Naive B cell (primary cell): Measurements from ENCODE around the gene DGKD. TPM values are rescaled to one million over a fixed set of nuclear protein-coding genes. Genes with fewer than 3 reads are reported as not detected.

Experiments
- ATAC-seq, 2 donors: fragments of 150-1000 bp; cut with Tn5 transposase; 2 replicates each; pipeline ENCODE4 v1.10.0; 2021; ENCODE audit warnings: low read depth in 2 of 2, mild to moderate bottlenecking in 2 of 2, moderate library complexity in 2 of 2
- DNase-seq: peaks from one replicate; pipeline ENCODE4 v3.0.0; 2022
- H3K27ac Mint-ChIP-seq, 6 donors: one replicate each; pipeline ENCODE4 v1.8.0; 2020 to 2022; ENCODE audit warnings: mild to moderate bottlenecking in 6 of 6, mixed read lengths in 6 of 6, moderate library complexity in 5 of 6, inconsistent platforms in 2 of 6
- H3K27me3 Mint-ChIP-seq, 3 donors: one replicate each; pipeline ENCODE4 v1.8.0; 2021 to 2022; ENCODE audit warnings: mixed read lengths in 3 of 3, mild to moderate bottlenecking in 1 of 3
- H3K36me3 Mint-ChIP-seq, 2 donors: one replicate each; pipeline ENCODE4 v1.8.0; 2020 to 2022; ENCODE audit warnings: mixed read lengths in 2 of 2, inconsistent platforms in 1 of 2, mild to moderate bottlenecking in 1 of 2
- H3K4me1 Mint-ChIP-seq, 3 donors: one replicate each; pipeline ENCODE4 v1.8.0; 2020 to 2022; ENCODE audit warnings: mixed read lengths in 3 of 3, inconsistent platforms in 1 of 3, mild to moderate bottlenecking in 1 of 3, moderate library complexity in 1 of 3
- H3K4me3 Mint-ChIP-seq, 8 donors: one replicate each; pipeline ENCODE4 v1.8.0; 2020 to 2022; ENCODE audit warnings: mild to moderate bottlenecking in 8 of 8, mixed read lengths in 8 of 8, moderate library complexity in 8 of 8, inconsistent platforms in 2 of 8
- H3K9me3 Mint-ChIP-seq, 7 donors: one replicate each; pipeline ENCODE4 v1.8.0; 2020 to 2022; ENCODE audit warnings: mixed read lengths in 7 of 7, mild to moderate bottlenecking in 5 of 7, inconsistent platforms in 2 of 7, moderate library complexity in 1 of 7
- polyA plus RNA-seq, 6 donors: library from polyadenylated mRNA; unstranded; fragments of 300-500 nt; fragmentation: Illumina TruSeq; gene quantifications; one replicate each; pipeline ENCODE4 v1.2.3, GENCODE V29; 2021; ENCODE audit warnings: low read depth in 6 of 6

Gene DGKD
- polyA plus RNA-seq, 6 donors from 2014 or later = 38.0 to 111 (median 67.7) TPM

- H3K36me3 Mint-ChIP-seq = peaks cover 10 to 42% of the 10 kb centered on the region in 2 donors
- H3K4me1 Mint-ChIP-seq = peaks cover under 1 to 10% (median 2%) of the 10 kb centered on the region in 3 donors
- H3K4me3 Mint-ChIP-seq = no peak overlapping the region
- H3K27me3 Mint-ChIP-seq = no peaks in the 10 kb centered on the region
- no peaks in the 10 kb centered on the region for H3K9me3 Mint-ChIP-seq
- ATAC-seq (no peak), DNase-seq (no peak)
- peak overlapping the region in 2 of 6 donors; percentile 72 to 94 for H3K27ac Mint-ChIP-seq
Observed at GRCh38 chr2:233453111-233453915, 99.0 kb downstream of the DGKD start.

- no peaks in the 10 kb centered on the region for H3K27me3 Mint-ChIP-seq
- no peak for DNase-seq
Observed at GRCh38 chr2:233453916-233454315, 99.6 kb downstream of the DGKD start.

GRCh38 chr2:233455006-233455405, 100.7 kb downstream of the DGKD start:
- Mint-ChIP-seq H3K27ac (peak overlapping the region in 5 of 6 donors; percentile 16 to 69 (median 57)), H3K36me3 (peaks cover 9 to 39% of the 10 kb centered on the region in 2 donors), H3K27me3 (no peaks in the 10 kb centered on the region), H3K9me3 (no peaks in the 10 kb centered on the region), H3K4me3 (peak overlapping the region in 1 of 8 donors; percentile 28), H3K4me1 (peaks cover 0 to 10% (median 0%) of the 10 kb centered on the region in 3 donors)
- DNase-seq (no peak), ATAC-seq (no peak)

More at GRCh38 chr2:233453916-233454315, 99.6 kb downstream of the DGKD start:
- H3K27ac Mint-ChIP-seq = peak overlapping the region in 2 of 6 donors; percentile 54 to 72
- H3K9me3 Mint-ChIP-seq = no peaks in the 10 kb centered on the region
- no peak for ATAC-seq
- H3K4me1 Mint-ChIP-seq = peaks cover 0 to 10% (median 0%) of the 10 kb centered on the region in 3 donors
- no peak overlapping the region for H3K4me3 Mint-ChIP-seq
- H3K36me3 Mint-ChIP-seq = peaks cover 9 to 39% of the 10 kb centered on the region in 2 donors

- Mint-ChIP-seq H3K4me3 (no peak overlapping the region), H3K9me3 (no peaks in the 10 kb centered on the region), H3K27ac (peak overlapping the region in 2 of 6 donors; percentile 36 to 57), H3K4me1 (peaks cover 0 to 10% (median 0%) of the 10 kb centered on the region in 3 donors), H3K27me3 (no peaks in the 10 kb centered on the region), H3K36me3 (peaks cover 9 to 39% of the 10 kb centered on the region in 2 donors)
- DNase-seq (no peak), ATAC-seq (no peak)
Observed at GRCh38 chr2:233455491-233455890, 101.2 kb downstream of the DGKD start.

GRCh38 chr2:233456111-233456510, 101.8 kb downstream of the DGKD start:
- DNase-seq (no peak), ATAC-seq (no peak)
- H3K36me3 Mint-ChIP-seq = peaks cover 9 to 40% of the 10 kb centered on the region in 2 donors
- peaks cover 0 to 10% (median 0%) of the 10 kb centered on the region in 3 donors for H3K4me1 Mint-ChIP-seq
- H3K9me3 Mint-ChIP-seq = no peaks in the 10 kb centered on the region
- H3K27me3 Mint-ChIP-seq = no peaks in the 10 kb centered on the region
- H3K4me3 Mint-ChIP-seq = no peak overlapping the region
- peak overlapping the region in 1 of 6 donors; percentile 56 for H3K27ac Mint-ChIP-seq

- Mint-ChIP-seq H3K27ac (peak overlapping the region in 4 of 6 donors; percentile 47 to 93 (median 86)), H3K36me3 (peaks cover 9 to 47% of the 10 kb centered on the region in 2 donors), H3K27me3 (no peaks in the 10 kb centered on the region), H3K4me1 (peaks cover 0 to 10% (median 0%) of the 10 kb centered on the region in 3 donors), H3K9me3 (no peaks in the 10 kb centered on the region), H3K4me3 (no peak overlapping the region)
- ATAC-seq (no peak), DNase-seq (no peak)
Observed at GRCh38 chr2:233456934-233457333, 102.6 kb downstream of the DGKD start.

GRCh38 chr2:233457356-233457755, 103.1 kb downstream of the DGKD start:
- Mint-ChIP-seq H3K4me3 (no peak overlapping the region), H3K4me1 (peaks cover 0 to 10% (median 0%) of the 10 kb centered on the region in 3 donors), H3K36me3 (peaks cover 6 to 47% of the 10 kb centered on the region in 2 donors), H3K27me3 (no peaks in the 10 kb centered on the region), H3K27ac (peak overlapping the region in 3 of 6 donors; percentile 83 to 93 (median 88)), H3K9me3 (no peaks in the 10 kb centered on the region)
- ATAC-seq = no peak
- DNase-seq = no peak

GRCh38 chr2:233458031-233458610, 103.8 kb downstream of the DGKD start:
- H3K27me3 Mint-ChIP-seq = no peaks in the 10 kb centered on the region
- H3K27ac Mint-ChIP-seq = peak overlapping the region in 1 of 6 donors; percentile 83
- peak overlapping the region in 1 of 8 donors; percentile 28 for H3K4me3 Mint-ChIP-seq
- DNase-seq (no peak), ATAC-seq (no peak)
- H3K4me1 Mint-ChIP-seq = peaks cover 0 to 10% (median 0%) of the 10 kb centered on the region in 3 donors
- no peaks in the 10 kb centered on the region for H3K9me3 Mint-ChIP-seq
- peaks cover 4 to 45% of the 10 kb centered on the region in 2 donors for H3K36me3 Mint-ChIP-seq

- H3K9me3 Mint-ChIP-seq = peaks cover 0 to 2% (median 0%) of the 10 kb centered on the region in 7 donors
- no peak overlapping the region for H3K4me3 Mint-ChIP-seq
- DNase-seq (no peak), ATAC-seq (no peak)
- no peaks in the 10 kb centered on the region for H3K27me3 Mint-ChIP-seq
- peaks cover 0 to 13% (median 0%) of the 10 kb centered on the region in 3 donors for H3K4me1 Mint-ChIP-seq
- H3K36me3 Mint-ChIP-seq = peaks cover 4 to 48% of the 10 kb centered on the region in 2 donors
- peak overlapping the region in 1 of 6 donors; percentile 76 for H3K27ac Mint-ChIP-seq
Observed at GRCh38 chr2:233458826-233459225, 104.5 kb downstream of the DGKD start.

- Mint-ChIP-seq H3K36me3 (peaks cover 4 to 53% of the 10 kb centered on the region in 2 donors), H3K27me3 (no peaks in the 10 kb centered on the region), H3K4me1 (peaks cover 0 to 13% (median 0%) of the 10 kb centered on the region in 3 donors), H3K4me3 (peak overlapping the region in 1 of 8 donors; percentile 29), H3K9me3 (peaks cover 0 to 2% (median 0%) of the 10 kb centered on the region in 7 donors), H3K27ac (peak overlapping the region in 3 of 6 donors; percentile 41 to 62 (median 54))
- DNase-seq (no peak), ATAC-seq (no peak)
Observed at GRCh38 chr2:233459426-233459825, 105.1 kb downstream of the DGKD start.

- DNase-seq = no peak
- no peak for ATAC-seq
- Mint-ChIP-seq H3K9me3 (peaks cover 0 to 2% (median 0%) of the 10 kb centered on the region in 7 donors), H3K36me3 (peaks cover 4 to 46% of the 10 kb centered on the region in 2 donors), H3K27me3 (no peaks in the 10 kb centered on the region), H3K27ac (peak overlapping the region in 2 of 6 donors; percentile 47 to 90), H3K4me1 (peaks cover 0 to 13% (median 0%) of the 10 kb centered on the region in 3 donors), H3K4me3 (no peak overlapping the region)
Observed at GRCh38 chr2:233460726-233461441, 106.6 kb downstream of the DGKD start.

- no peak for DNase-seq
- Mint-ChIP-seq H3K36me3 (peaks cover 10 to 46% of the 10 kb centered on the region in 2 donors), H3K9me3 (peaks cover 0 to 2% (median 0%) of the 10 kb centered on the region in 7 donors), H3K4me3 (peak overlapping the region in 2 of 8 donors; percentile 19 to 35), H3K4me1 (peaks cover 0 to 13% (median 4%) of the 10 kb centered on the region in 3 donors), H3K27ac (peak overlapping the region in 2 of 6 donors; percentile 37 to 90), H3K27me3 (no peaks in the 10 kb centered on the region)
- no peak for ATAC-seq
Observed at GRCh38 chr2:233461481-233461891, 107.2 kb downstream of the DGKD start.
